Stimulated activated CD4-positive, alpha-beta T cell treated with anti-CD3 and anti-CD28 coated beads, Interleukin-4, amount 100 ng/mL, for 24 hours (primary cell): Measurements from ENCODE around the gene CYTH1.

Source experiments
- DNase-seq: peaks from one replicate; pipeline ENCODE4 v3.0.0-alpha.2; 2020

CYTH1 gene

DNA sequence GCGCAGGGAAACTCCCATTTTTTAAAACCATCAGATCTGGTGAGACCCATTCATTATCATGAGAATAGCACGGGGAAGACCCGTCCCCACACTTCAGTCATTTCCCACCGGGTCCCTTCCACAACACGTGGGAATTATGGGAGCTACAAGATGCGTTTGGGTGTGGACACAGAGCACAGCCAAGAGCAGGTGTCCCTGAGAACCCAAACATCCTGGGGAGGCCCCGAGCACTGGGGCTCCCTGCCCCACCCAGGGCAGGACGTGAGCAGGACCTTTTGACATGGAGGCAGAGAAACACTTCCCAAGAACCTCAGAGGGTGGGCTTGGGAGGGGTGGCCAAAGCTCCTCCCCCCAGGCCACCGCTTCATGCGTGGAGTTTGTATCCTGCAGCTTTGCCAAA, 115.0 kb downstream of the CYTH1 start:
- DNase-seq, result no peak

DNA sequence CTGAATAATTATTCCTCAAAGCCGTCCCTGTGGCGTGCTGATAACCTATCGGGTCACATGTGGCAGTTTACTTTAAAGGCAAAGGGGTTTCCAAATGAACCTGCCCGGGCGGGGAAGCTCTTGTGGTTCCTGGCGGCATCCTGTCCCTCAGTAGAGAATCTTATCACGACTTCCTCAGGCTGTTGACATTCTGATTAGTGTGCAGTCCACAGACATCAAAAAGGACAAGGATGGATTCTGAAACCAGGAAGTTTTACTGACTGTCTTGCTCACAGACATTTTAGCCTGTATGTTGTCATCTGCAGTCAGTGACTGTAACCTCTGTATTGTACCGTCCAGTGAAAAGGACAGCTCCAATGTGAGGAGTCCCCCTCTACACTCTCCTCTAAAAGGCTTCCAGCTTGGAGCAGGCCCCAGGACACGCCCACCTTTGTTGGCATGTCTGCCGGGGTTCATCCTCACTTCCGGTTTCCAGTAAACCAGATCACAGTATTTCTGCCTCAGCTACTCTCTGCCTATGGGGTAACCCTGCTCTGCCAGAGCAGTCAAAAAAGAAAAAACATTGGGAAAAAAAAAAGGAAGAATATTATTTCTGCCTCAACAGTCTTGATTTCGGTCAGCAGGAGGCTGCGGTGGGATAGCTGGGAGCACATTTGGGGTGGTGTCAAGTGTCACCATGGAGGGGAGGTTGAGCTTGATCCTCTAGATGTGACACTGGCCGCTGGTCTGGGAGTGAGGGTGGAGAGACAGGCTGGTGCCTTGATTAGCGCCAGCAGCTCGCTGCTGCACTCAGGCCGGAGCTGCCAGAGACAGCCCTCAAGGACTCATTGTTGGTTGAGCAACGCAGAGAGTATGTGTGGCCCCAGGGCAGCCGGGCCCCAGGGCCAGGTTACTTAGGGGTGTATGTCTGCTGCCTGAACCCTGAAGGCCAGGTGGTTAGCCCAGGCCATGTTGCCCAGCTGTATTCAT, 115.8 kb downstream of the CYTH1 start:
- DNase-seq, result peak; percentile 46

DNA sequence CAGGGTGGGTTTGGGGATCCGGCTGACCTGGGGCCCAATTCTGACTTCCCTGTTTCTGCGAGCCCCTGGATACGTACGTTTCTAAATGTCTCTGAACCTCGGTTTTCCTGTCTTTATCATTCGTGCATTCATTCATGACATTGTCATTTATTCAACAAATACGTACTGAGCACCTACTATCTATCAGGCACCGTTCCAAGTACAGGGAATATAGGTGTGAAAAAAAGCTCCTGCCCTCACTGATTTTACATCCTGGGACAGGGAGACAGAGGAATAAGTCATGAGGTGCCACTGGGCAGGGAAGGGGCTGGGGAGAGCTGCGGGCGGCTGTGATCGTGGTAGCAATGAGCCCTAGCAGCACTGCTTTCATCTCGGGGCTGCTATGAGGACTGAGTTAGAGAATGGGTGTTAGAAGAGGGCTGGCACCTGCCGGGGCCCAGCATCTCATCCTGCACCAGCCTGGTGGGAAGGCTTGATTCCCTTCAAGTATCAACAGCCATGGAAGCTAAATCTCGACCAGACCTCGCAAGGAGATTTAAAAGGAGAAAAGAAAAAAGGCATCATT, 116.6 kb downstream of the CYTH1 start:
- no peak for DNase-seq

DNA sequence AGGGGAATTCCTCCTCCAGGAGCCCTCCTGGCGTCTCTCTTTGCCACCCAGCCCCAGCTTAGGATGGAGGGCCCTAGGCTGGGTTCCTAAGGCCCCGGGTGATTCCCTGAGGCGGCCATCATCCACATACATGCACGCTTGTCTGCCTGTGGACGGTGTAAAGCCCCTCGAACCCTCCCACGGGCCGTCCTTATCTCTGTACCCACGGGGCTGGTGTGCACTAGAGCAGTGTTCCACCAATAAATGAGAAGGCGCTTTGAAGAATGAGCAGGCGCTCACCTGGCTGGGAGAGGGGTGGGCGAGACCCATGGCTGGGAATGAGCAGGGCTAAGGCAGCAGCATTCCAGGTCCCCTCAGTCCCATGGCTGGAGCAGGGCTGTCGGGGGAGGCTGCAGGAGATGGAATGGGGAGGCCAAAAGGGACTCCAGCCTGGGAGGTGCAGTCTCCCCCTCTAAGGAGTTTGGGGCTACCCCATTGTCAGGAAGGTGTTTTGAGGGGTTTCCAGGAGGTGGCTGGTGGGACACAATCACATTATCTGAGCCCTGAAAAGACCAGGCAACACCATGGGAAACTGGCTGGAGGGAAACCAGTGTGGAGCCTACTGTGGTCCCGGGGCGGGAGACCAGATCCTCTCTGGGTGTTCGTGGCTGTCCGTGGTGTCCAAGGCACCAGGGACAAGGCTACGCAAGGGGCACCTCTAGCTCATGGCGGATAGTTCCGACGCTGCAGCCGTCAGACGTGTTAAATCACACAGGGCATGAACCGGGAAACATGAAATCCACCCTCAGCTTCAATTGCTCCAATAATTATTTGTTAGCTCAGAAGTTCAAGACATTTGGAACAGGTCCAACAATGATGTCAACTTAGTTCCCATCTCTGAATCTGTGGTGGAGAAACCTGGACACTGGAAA, 117.3 kb downstream of the CYTH1 start:
- DNase-seq, result no peak

DNA sequence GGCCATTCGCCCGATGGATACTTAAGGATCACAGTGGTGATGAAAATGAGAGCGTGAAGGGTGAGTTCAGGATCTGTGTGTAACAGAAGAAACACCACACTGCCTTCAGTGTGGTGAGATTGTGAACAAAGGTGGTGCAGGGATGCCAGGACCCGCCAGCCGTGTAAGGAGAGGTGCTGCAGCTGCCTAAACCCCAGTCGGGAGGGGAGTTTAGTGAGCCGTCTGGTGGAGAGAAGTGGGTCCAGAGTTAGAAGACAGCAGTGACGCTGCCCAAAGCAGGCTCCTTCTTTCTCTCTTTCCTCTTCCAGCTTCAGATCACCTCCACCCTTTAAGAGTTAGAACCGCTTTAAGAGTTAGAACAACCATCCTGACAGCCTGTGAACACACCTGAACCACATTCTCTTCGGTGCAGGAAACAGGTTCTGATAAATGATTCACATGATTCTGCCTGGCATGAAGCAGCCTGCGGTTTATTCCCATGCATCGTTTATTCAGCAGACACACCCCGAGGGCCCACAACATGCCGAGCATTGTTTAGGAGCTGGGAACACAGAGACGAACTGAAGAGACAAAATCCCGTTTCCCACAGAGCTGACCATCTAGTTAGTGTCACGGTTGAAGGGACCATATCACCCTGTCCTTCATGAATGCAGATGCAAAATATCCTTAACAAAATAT, 120.8 kb downstream of the CYTH1 start:
- no peak for DNase-seq

DNA sequence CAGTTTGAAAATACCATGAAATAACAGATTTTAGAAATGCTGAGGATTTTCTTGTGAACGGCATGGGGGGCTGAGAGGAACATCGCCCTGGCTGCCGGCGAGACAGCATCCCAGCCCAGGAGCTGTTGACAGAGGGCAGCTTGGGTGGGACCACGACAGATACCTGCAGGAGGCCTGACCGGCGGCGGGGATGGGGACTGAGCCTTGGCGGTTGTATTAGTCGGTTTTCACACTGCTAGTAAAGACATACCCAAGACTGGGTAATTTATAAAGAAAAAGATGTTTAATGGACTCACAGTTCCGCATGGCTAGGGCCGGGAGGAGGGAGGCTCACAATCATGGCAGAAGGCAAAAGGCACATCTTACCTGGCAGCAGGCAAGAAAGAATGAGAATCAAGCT, 122.5 kb downstream of the CYTH1 start:
- no peak for DNase-seq

DNA sequence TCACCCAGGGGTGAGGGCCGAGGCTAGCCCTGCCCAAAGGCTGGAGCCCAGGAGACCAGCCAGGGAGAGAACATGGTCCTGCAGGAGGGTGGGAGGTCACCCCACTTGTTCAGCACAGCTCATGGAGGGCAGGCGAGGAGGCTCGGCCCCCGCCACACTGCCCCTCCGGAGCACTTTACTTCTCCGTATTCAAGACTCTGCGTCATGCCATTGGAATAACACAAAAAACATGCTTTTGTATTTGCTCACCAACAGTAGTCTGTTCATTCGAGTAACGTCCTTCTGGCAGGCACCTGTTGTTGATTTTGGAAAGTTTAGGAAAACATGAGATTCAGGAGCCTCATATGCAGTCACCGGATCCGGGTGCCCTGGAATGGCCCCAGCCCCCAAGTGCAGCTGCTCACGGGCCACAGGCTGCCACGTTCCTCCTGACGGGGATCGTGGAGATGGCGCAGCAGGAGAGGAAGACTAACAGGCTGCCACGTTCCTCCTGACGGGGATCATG, 123.7 kb downstream of the CYTH1 start:
- DNase-seq, result no peak

DNA sequence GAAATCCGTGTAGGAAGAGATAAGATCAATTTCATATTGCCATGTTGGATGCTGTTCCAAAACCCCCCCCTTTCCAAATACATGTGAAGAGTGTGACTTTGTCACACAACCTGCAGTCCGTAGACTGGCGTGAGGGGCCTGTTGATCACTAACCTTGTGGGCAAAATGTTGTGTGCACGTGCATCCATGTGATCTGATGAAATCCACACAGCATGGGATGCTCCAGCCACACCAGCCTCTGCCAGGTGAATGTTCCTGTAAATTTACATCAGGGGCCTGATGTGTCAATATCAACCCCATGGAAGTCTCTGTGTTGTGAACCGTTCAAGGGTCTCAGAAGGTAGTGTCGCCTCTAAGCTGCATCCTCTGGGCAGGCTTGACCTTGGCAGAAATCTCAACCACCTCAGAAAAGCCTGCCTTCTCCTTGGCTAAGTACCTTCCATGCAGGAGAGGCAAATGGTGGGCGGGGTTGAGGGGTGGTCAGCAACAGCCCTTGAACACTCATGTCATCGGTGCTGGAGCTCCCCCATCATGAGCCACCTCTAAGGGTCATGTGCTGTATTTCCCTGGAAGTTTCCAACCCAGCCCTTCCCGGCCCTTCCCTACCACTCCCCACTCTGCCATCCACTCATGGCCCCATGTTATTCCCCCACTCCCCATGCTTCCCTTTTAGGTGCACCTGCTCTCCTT, 126.7 kb downstream of the CYTH1 start:
- DNase-seq, result no peak

DNA sequence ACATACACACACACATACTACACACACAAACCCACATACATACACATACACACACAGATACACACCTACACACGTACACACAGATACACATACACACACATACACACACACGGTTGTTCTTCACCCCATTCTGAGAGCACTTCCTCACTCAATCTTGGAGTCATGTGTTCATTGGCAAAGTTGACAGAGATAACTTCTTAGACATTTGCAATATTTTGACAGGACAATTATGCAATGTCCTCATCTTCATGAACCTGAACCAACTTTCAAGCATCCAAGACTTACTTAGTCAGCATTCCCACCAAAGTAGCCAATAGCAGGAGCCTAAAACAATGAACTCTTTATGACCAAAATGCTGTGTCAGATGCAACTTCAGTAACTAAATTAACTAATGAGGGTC, 127.7 kb downstream of the CYTH1 start:
- DNase-seq, result no peak

DNA sequence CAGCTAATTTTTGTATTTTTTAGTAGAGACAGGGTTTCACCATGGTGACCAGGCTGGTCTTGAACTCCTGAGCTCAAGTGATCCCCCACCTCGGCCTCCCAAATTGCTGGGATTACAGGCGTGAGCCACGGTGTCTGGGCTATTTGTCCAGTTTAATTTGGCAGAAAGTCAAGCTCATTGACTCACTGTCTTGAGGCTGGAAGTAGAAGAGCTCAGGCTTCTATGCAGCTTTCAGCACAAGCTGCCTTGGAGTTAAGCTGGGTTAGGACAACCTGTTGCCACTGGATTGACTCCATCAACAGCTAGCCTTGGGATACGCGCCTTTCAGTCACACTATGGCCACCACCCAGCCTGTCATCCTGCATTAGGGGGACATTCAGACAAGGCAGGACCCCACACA, 128.7 kb downstream of the CYTH1 start:
- DNase-seq, result no peak

DNA sequence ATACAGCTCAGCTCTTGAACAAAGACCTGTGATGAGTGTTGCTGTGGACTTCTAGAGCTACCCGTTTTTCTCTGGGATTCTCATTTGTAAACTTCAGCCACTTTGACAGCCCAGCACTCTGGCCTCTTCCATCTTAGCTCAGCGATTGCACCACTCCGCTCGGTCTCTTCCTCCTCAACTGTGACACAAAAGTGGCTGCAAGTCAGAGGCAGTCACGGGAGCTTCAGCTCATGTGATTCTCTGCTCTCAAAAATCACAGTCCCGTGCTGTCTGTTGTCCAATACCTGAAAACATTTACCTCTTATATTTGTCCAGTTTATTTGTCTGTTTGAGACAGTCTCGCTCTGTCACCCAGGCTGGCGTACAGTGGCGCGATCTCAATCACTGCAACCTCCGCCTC, 129.2 kb downstream of the CYTH1 start:
- no peak for DNase-seq

DNA sequence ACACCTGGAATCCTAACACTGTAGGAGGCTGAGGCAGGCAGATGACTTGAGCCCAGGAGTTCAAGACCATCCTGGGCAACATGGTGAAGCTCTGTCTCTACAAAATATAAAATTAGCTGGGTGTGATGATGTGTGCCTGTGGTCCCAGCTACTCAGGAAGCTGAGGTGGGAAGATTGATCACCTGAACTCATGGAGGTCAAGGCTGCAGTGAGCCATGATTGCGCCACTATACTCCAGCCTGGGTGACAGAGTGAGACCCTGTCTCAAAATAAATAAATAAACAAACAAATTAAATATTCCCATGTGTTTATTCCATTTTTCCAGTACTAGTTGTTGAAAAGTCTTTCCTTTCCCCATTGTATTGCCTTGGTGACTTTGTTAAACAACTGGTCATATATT, 130.0 kb downstream of the CYTH1 start:
- DNase-seq, result no peak

DNA sequence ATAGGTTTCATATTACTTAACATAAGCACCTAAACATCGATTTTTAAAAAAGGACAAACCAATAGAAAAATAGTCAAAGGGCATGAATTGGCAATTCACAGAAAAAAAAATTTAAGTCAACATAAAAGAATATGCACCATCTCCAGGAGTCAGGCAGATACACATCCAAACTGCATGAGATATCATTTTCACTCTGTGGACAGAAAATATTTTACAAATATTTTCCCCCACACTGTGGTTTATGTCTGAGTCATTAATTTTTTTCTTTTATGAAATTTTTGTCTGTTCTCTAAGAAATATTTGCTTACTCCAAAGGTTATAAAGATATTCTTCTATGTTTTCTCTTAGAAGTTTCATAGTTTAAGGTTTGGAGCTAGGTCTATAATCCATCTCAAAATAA, 130.5 kb downstream of the CYTH1 start:
- DNase-seq, result no peak

DNA sequence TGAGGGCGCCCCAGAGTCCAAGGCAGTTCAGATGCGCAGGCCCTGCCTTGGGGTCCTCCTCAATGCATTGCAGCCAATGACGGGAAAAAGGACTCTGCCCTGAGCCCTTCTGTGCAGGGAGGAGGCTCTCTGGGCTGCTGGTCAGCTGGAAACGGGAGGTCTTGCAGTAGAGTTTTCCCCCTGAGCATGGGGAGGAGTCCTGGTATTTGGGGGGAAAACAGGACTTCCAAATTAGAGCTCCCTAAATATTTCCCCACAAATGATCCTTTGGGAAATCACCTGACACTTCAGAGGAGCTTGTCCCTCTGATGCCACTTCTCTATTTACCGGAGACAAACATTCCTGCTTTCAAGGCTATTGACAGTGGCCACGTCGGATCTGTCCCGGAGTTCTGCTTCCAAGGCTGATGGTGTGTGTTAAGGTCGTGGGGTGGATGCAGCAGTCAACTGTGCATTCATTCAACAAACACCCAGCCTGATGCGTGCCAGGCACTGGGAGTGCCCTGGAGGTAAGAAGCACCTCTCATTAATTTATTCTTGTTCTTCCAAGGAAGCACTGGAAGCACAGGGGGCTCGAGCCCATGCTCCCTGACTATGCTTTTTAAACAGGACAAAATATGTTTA, 131.9 kb downstream of the CYTH1 start:
- no peak for DNase-seq

DNA sequence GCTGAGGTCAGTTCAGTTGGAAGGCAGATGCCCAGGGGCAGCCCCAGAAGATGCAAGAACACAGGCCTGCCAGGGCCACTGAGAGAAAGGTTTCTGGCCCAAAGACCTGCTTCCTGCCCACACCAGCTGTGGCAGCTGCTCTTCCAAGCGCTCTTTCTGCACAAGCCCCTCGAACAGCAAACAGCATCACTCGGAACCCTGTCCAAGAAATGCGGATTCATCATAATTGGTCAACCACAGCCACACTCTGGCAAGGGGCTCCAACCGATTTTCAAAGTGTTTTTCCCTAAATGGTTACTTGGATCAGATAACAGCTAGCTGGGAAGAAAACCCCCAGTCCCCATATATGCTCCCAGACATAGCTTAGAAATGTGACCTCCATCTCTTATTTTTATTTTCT, 133.8 kb downstream of the CYTH1 start:
- no peak for DNase-seq

DNA sequence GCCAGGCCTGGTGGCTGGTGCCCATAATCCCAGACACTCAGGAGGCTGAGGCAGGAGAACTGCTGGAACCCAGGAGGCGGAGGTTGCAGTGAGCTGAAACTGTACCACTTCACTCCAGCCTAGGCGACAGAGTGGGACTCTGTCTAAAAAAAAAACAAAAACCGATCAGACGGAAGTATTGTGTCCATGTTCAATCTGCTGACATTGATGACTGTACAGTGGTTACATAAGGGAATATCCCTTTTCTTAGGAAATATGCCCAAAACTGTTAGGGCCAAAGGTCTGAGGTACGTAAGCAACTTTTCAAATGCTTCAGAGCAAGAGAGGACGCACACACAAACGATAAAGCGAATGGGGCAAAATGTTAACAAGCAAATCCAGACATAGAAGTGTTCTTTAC, 135.0 kb downstream of the CYTH1 start:
- DNase-seq, result no peak

DNA sequence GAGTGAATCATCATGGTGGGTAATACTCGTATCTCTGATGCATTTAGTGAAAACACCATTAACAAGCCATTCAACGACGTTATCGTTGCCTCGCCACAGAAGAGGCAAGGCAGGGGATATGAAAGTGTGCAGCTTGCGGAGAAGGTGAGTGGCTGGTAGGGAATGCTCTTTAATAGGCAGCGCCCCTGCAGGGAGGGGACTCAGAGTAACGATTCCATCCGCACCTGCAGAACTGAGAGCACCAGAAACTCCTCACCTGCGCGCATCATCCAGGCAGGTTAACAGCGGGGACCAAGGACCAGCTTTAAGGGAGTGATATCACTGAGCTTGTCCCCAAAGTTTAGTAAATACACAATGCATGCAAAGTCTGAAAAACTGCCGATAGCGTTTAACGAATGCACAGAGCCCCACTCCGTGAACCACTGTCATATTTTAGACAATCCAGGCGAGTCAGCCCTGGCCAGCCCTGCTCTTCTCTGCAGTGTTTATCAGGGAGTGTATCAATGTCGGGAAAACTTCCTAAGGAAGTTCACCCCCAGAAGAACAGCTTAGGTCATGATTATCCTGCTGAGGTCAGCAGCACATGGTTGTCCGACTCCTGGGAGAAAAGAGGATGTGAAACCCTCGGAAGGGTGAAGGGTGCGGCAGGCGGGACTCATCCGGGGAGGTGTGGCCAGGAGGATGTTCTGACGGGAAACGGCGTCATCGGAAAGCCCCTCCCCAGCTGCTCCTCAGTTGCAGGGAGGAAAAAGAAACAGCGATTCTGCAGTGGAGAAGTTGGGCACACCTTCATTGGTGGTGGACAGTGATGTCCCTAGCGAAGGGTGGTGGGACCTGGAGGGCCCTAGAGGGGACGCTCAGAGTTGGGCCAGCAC, 136.4 kb downstream of the CYTH1 start:
- DNase-seq, result peak; percentile 54

DNA sequence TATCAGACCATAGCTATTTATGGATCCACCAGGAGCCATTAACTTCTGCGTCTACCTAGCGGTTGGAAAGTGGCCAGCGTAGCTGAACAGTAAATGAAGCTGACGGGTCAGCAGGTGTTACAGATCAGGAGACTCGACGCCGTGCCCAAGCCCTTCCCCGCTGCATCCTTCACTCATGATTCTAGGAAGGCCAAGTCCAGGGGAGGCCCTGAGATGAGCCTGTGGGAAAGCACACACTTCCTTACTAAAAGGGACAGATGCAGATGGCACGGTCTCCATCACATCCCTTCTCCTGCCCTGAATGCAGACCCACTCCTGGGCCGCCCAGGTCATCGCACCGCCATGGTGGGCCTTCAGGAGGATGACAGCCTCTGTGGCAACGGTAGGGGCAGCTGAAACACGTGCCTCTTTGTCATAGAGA, 137.1 kb downstream of the CYTH1 start:
- no peak for DNase-seq

DNA sequence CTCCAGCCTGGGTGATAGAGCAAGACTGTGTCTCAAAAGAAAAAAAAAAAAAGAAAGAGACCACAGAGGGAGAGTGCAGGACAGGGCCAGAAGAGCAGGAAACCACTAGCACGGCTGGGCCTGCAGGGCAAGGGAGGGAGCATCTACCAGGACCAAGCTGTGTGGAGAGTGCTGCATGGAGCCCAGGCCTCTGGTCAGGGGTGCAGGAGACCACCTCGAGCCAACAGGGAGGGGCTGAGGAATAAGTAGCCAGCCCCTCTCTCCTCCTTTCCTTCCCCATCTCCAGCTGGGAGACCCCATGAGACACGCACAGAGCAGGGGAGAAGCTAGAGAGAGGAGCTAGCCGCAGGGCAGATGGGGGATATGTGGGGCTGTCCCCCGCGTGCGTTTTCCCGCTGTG, 137.8 kb downstream of the CYTH1 start:
- DNase-seq, result no peak

DNA sequence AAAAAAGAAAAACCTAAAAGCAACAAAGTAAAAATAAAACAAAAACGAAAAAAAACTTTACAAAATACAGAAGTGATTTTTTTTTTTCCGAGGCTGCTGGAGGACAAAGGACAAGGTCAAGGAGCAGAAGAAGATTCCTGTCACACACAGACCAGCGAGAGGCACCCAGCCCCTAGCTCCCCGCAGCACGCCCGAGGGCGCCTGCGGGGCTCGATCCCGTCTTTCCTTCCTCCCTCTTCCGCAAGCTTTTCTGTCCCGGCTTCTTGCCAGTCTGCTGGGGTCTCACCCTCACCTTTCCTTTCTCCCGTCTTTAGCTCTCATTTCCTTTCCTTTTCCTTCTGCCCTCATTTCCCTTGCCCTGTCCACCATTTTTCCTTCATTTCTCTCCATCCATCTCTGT, 138.7 kb downstream of the CYTH1 start:
- no peak for DNase-seq

DNA sequence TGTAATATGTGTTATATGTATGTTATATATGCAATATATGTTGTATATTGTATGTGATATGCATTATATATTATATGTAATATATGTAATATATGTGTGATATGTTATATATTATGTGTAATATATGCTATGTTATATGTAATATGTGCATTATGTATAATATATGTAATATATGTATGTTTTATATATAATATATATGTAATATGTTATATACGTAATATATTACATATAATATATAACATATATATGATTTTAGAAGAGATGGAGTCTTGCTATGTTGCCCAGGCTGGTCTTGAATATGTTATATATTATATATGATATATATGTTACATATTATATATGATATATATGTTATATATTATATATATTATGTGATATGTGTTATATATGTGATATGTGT, 139.4 kb downstream of the CYTH1 start:
- no peak for DNase-seq
